Caco-2 (cell line): ENCODE measurements around the gene CFAP54. TPM values are rescaled to one million over a fixed set of nuclear protein-coding genes. Genes with fewer than 3 reads are reported as not detected.

Experiments used
- BruUV-seq: library from RNA; stranded (reverse); fragments of 400-500 nt; replicated peaks from 2 replicates; lab custom pipeline; 2021; lab: Mats Ljungman, UMichigan
- CTCF ChIA-PET: fragments of 300-600 bp; sonication (Branson Sonifier 250); formaldehyde crosslinking; loops from one replicate; lab custom pipeline; 2022; ENCODE audit warnings: antibody characterized with exemption; lab: Charles Lee
- POLR2A ChIA-PET: fragments of 300-600 bp; sonication (Branson Sonifier 250); formaldehyde crosslinking; loops from one replicate; lab custom pipeline; 2022; ENCODE audit warnings: antibody characterized with exemption; lab: Charles Lee
- DNase-seq, 2 experiments: peaks; one replicate each; pipeline versions ENCODE4 v3.0.0 to v3.0.0-alpha.2; 2020 to 2022
- H3K27me3 ChIP-seq: replicated peaks from 2 replicates; pipeline ENCODE4 v1.6.0; 2011; ENCODE audit warnings: low read length; ENCODE audit not compliant: control insufficient read depth, insufficient read depth
- H3K36me3 ChIP-seq: 2 replicates; pipeline ENCODE4 v1.5.1; 2011; ENCODE audit warnings: low read length; ENCODE audit not compliant: control insufficient read depth, insufficient read depth
- H3K4me1 ChIP-seq: fragments of 250-450 bp; sonication (Bioruptor Pico); 2 replicates; pipeline ENCODE4 v1.5.1; 2020; ENCODE audit warnings: mild to moderate bottlenecking
- H3K4me3 ChIP-seq: 2 replicates; pipeline ENCODE4 v1.5.1; 2011; ENCODE audit warnings: low read depth, mild to moderate bottlenecking, control low read depth, low read length
- H3K9me3 ChIP-seq: fragments of 250-450 bp; sonication (Bioruptor Pico); 2 replicates; pipeline ENCODE4 v1.5.1; 2020; ENCODE audit warnings: mild to moderate bottlenecking, moderate library complexity
- H3K27ac Mint-ChIP-seq: one replicate; pipeline ENCODE4 v1.8.0; 2022; ENCODE audit warnings: mixed read lengths; ENCODE audit not compliant: unreplicated experiment
- H3K27me3 Mint-ChIP-seq: one replicate; pipeline ENCODE4 v1.8.0; 2022; ENCODE audit warnings: mixed read lengths; ENCODE audit not compliant: insufficient read depth, unreplicated experiment
- H3K36me3 Mint-ChIP-seq: one replicate; pipeline ENCODE4 v1.8.0; 2022; ENCODE audit warnings: mild to moderate bottlenecking, mixed read lengths; ENCODE audit not compliant: insufficient read depth, unreplicated experiment
- H3K4me1 Mint-ChIP-seq: one replicate; pipeline ENCODE4 v1.8.0; 2022; ENCODE audit warnings: low read depth, mixed read lengths; ENCODE audit not compliant: unreplicated experiment
- H3K4me3 Mint-ChIP-seq: one replicate; pipeline ENCODE4 v1.8.0; 2022; ENCODE audit warnings: mild to moderate bottlenecking, moderate library complexity, mixed read lengths; ENCODE audit not compliant: unreplicated experiment
- H3K9me3 Mint-ChIP-seq: one replicate; pipeline ENCODE4 v1.8.0; 2022; ENCODE audit warnings: mixed read lengths; ENCODE audit not compliant: unreplicated experiment
- intact Hi-C: fragments of 100-400 bp; cut with micrococcal nuclease; formaldehyde crosslinking; loops from one replicate; pipeline ENCODE4 v1.10.0; 2022; ENCODE audit not compliant: unreplicated experiment
- total RNA-seq: library from RNA; stranded (reverse); gene quantifications from 2 replicates; pipeline ENCODE4 v1.2.3, GENCODE V29; 2022
- TF ChIP-seq, protein P1 (sequence below), 2 experiments: fragments of 200-600 bp in 1 of 2; IDR thresholded peaks; 1 replicate in 1 of 2; 2 replicates in 1 of 2; pipeline versions ENCODE4 v1.5.1 to v1.8.0; 2011 to 2022; ENCODE audit warnings: antibody characterized with exemption in 1 of 2, control low read depth in 1 of 2, inconsistent platforms in 1 of 2, low read depth in 1 of 2, low read length in 1 of 2, mild to moderate bottlenecking in 1 of 2, moderate library complexity in 1 of 2; ENCODE audit not compliant: insufficient read depth in 1 of 2, severe bottlenecking in 1 of 2, unreplicated experiment in 1 of 2

Gene CFAP54
- total RNA-seq, 1 experiment from 2014 or later: 0.14 TPM

GRCh38 chr12:96502477-96502876 lies 13.1 kb downstream of the CFAP54 start:
- no peaks in the 10 kb centered on the region for H3K4me1 ChIP-seq
- H3K36me3 ChIP-seq: no peaks in the 10 kb centered on the region
- no peaks in the 10 kb centered on the region for H3K27me3 Mint-ChIP-seq
- intact Hi-C loops: no loop called here
- ChIA-PET CTCF (no interaction called here), POLR2A (no interaction called here)
- no peaks in the 10 kb centered on the region for H3K36me3 Mint-ChIP-seq
- no peak overlapping the region for H3K4me3 Mint-ChIP-seq
- no peaks in the 10 kb centered on the region for H3K9me3 Mint-ChIP-seq
- H3K4me1 Mint-ChIP-seq: no peaks in the 10 kb centered on the region
- DNase-seq: no peak
- H3K4me3 ChIP-seq: no peak overlapping the region
- TF ChIP-seq, protein P1, sequence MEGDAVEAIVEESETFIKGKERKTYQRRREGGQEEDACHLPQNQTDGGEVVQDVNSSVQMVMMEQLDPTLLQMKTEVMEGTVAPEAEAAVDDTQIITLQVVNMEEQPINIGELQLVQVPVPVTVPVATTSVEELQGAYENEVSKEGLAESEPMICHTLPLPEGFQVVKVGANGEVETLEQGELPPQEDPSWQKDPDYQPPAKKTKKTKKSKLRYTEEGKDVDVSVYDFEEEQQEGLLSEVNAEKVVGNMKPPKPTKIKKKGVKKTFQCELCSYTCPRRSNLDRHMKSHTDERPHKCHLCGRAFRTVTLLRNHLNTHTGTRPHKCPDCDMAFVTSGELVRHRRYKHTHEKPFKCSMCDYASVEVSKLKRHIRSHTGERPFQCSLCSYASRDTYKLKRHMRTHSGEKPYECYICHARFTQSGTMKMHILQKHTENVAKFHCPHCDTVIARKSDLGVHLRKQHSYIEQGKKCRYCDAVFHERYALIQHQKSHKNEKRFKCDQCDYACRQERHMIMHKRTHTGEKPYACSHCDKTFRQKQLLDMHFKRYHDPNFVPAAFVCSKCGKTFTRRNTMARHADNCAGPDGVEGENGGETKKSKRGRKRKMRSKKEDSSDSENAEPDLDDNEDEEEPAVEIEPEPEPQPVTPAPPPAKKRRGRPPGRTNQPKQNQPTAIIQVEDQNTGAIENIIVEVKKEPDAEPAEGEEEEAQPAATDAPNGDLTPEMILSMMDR (IDR thresholded peaks at IDR 0.05; ENCODE audit: insufficient read depth in 1 of 2, low read depth in 1 of 2, low read length in 1 of 2, severe bottlenecking in 1 of 2, unreplicated experiment in 1 of 2): no peak
- H3K27me3 ChIP-seq: no peaks in the 10 kb centered on the region; the same call in 1 of the 2 replicates
- no TSS peak for BruUV-seq
- H3K9me3 ChIP-seq: no peaks in the 10 kb centered on the region
- H3K27ac Mint-ChIP-seq: no peak overlapping the region

- Mint-ChIP-seq H3K36me3 (no peaks in the 10 kb centered on the region), H3K4me3 (no peak overlapping the region), H3K27ac (no peak overlapping the region), H3K9me3 (no peaks in the 10 kb centered on the region), H3K27me3 (no peaks in the 10 kb centered on the region), H3K4me1 (no peaks in the 10 kb centered on the region)
- TF ChIP-seq, protein P1 (IDR thresholded peaks at IDR 0.05; ENCODE audit: insufficient read depth in 1 of 2, low read depth in 1 of 2, low read length in 1 of 2, severe bottlenecking in 1 of 2, unreplicated experiment in 1 of 2): no peak
- Histone ChIP-seq H3K27me3 (no peaks in the 10 kb centered on the region; the same call in 1 of the 2 replicates), H3K9me3 (no peaks in the 10 kb centered on the region), H3K36me3 (no peaks in the 10 kb centered on the region), H3K4me1 (no peaks in the 10 kb centered on the region), H3K4me3 (no peak overlapping the region)
- intact Hi-C loops: no loop called here
- ChIA-PET CTCF (no interaction called here), POLR2A (no interaction called here)
- no TSS peak for BruUV-seq
- DNase-seq: no peak
These were observed 13.7 kb downstream of the CFAP54 start for GRCh38 chr12:96502949-96503532.

- Histone ChIP-seq H3K36me3 (no peaks in the 10 kb centered on the region), H3K4me1 (no peaks in the 10 kb centered on the region), H3K4me3 (no peak overlapping the region), H3K9me3 (no peaks in the 10 kb centered on the region), H3K27me3 (no peaks in the 10 kb centered on the region; the same call in 1 of the 2 replicates)
- ChIA-PET POLR2A (no interaction called here), CTCF (no interaction called here)
- no peaks in the 10 kb centered on the region for H3K36me3 Mint-ChIP-seq
- H3K27ac Mint-ChIP-seq: no peak overlapping the region
- H3K27me3 Mint-ChIP-seq: no peaks in the 10 kb centered on the region
- no peaks in the 10 kb centered on the region for H3K4me1 Mint-ChIP-seq
- H3K9me3 Mint-ChIP-seq: no peaks in the 10 kb centered on the region
- BruUV-seq: no TSS peak
- TF ChIP-seq, protein P1 (IDR thresholded peaks at IDR 0.05; ENCODE audit: insufficient read depth in 1 of 2, low read depth in 1 of 2, low read length in 1 of 2, severe bottlenecking in 1 of 2, unreplicated experiment in 1 of 2): no peak
- intact Hi-C loops: no loop called here
- no peak for DNase-seq
- H3K4me3 Mint-ChIP-seq: no peak overlapping the region
These were observed 14.6 kb downstream of the CFAP54 start for GRCh38 chr12:96503976-96504375.
